Glutamatergic neuron (in vitro differentiated cells): ENCODE data around the gene KIF14. TPM values are rescaled to one million over a fixed set of nuclear protein-coding genes. Genes with fewer than 3 reads are reported as not detected.
"Not testable (repeated sequence)": the region's sequence is repeated elsewhere in the genome, so short reads cannot be mapped to it uniquely, and the experiment has no call there.

Experiments used
- DNase-seq: peaks from one replicate; pipeline ENCODE4 v3.0.0; 2022
- H3K27ac Mint-ChIP-seq: one replicate; pipeline ENCODE4 v1.8.0; 2020; ENCODE audit warnings: mild to moderate bottlenecking, mixed read lengths, inconsistent platforms; ENCODE audit not compliant: unreplicated experiment
- H3K27me3 Mint-ChIP-seq: one replicate; pipeline ENCODE4 v1.8.0; 2020; ENCODE audit warnings: mild to moderate bottlenecking, moderate library complexity, mixed read lengths, inconsistent platforms; ENCODE audit not compliant: unreplicated experiment
- H3K36me3 Mint-ChIP-seq: one replicate; pipeline ENCODE4 v1.8.0; 2020; ENCODE audit warnings: mild to moderate bottlenecking, mixed read lengths, inconsistent platforms; ENCODE audit not compliant: unreplicated experiment
- H3K4me1 Mint-ChIP-seq: one replicate; pipeline ENCODE4 v1.8.0; 2020; ENCODE audit warnings: mild to moderate bottlenecking, low read depth, mixed read lengths, inconsistent platforms; ENCODE audit not compliant: unreplicated experiment
- H3K4me3 Mint-ChIP-seq: one replicate; pipeline ENCODE4 v1.8.0; 2020; ENCODE audit warnings: mild to moderate bottlenecking, mixed read lengths, inconsistent platforms; ENCODE audit not compliant: unreplicated experiment
- H3K9me3 Mint-ChIP-seq: one replicate; pipeline ENCODE4 v1.8.0; 2020; ENCODE audit warnings: mild to moderate bottlenecking, moderate library complexity, mixed read lengths, inconsistent platforms; ENCODE audit not compliant: unreplicated experiment
- CTCF ChIP-seq: fragments of 200-600 bp; sonication (generic); IDR thresholded peaks from one replicate; pipeline ENCODE4 v1.5.0; 2021; ENCODE audit not compliant: partially characterized antibody, unreplicated experiment
- total RNA-seq: library from RNA; stranded (reverse); fragmentation: NEBNext Ultra II Directional; extraction: Animal tissue kit (Norgen Biotek cat#: 25700); gene quantifications from one replicate; pipeline ENCODE4 v1.2.1, GENCODE V29; 2021; ENCODE audit not compliant: unreplicated experiment

Gene KIF14
- total RNA-seq, 1 donor from 2014 or later: 2.9 TPM

DNA sequence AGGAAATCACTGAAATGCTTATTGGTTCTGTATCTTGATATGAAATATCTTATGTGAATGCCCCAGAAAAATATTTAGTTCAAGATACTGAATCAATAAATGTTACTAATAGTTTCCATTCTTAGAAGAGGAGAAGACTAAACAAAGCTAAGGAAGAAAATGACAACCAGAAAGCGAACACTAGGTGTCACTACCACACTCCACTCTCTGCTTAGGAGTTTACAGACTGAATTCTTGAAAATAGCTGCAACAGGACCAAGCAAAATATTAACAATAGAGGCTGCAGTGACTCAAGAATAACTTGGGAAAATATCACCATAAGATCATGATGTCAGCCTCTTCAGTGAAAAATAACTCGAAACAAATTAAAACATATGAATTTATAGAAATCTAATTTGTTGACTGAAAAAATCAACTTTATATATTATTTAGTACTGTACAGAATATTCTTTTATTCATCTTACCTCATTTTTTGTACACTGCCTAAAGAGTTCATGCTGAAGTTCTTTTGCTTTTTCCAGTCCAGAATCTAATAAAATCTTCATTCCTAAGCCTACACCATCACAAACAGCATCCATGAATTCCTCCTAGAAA is 61.6 kb downstream of the KIF14 start:
- Mint-ChIP-seq H3K36me3 (no peaks in the 10 kb centered on the region), H3K4me1 (no peaks in the 10 kb centered on the region), H3K9me3 (no peaks in the 10 kb centered on the region), H3K4me3 (no peak overlapping the region), H3K27me3 (no peaks in the 10 kb centered on the region), H3K27ac (no peak overlapping the region)
- DNase-seq: no peak
- peak; percentile 45 for TF ChIP-seq CTCF

DNA sequence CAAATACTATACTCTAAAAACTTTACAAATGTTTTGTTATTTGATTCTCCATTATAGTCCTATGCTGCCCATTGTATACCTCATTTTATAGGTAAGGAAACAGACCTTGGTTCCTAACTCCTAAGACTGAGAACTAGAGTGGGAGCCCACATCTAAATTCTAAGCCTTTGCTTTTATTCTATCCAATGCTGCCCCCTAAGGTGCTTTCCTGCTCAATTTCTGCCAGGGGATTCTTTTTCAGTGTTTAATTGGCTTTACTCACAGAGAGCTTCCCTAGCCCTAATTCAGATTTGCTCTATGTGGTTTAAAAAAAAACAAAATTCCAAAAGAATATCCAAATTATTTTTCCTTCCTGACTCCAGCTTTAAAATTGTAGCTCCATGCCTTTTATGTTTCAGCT is 64.5 kb downstream of the KIF14 start:
- Mint-ChIP-seq H3K27me3 (no peaks in the 10 kb centered on the region), H3K9me3 (no peaks in the 10 kb centered on the region)

GRCh38 chr1:200552737-200553136 is 67.8 kb downstream of the KIF14 start:
- H3K27me3 Mint-ChIP-seq, DNase-seq, H3K4me3 Mint-ChIP-seq, H3K27ac Mint-ChIP-seq, H3K4me1 Mint-ChIP-seq, H3K36me3 Mint-ChIP-seq, H3K9me3 Mint-ChIP-seq: not testable (repeated sequence)

More for the DNA sequence above, 64.5 kb downstream of the KIF14 start:
- Mint-ChIP-seq H3K4me3 (no peak overlapping the region), H3K36me3 (no peaks in the 10 kb centered on the region), H3K27ac (no peak overlapping the region), H3K4me1 (no peaks in the 10 kb centered on the region)
- no peak for DNase-seq
- no peak for TF ChIP-seq CTCF

DNA sequence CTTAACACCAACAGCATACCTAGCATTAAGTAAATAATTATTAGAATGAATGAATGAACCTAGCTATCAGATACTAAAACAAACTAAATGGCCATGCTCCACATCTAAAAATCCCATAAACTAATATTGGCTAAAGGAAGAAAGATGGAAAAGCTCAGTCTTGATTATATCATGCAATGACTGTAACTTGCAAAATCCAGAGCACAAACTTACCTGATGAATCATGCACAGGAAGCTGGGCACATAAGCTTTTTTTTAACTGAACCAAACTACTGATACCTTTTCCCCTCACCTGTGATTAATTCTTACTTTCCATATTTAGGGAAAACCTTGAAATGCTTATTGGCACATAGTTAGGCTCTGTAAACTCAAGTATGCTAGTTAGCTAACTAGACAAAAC is 70.2 kb downstream of the KIF14 start:
- no peak overlapping the region for H3K27ac Mint-ChIP-seq
- H3K4me1 Mint-ChIP-seq: no peaks in the 10 kb centered on the region
- TF ChIP-seq CTCF: no peak
- H3K36me3 Mint-ChIP-seq: no peaks in the 10 kb centered on the region
- H3K9me3 Mint-ChIP-seq: no peaks in the 10 kb centered on the region
- no peaks in the 10 kb centered on the region for H3K27me3 Mint-ChIP-seq
- DNase-seq: no peak
- no peak overlapping the region for H3K4me3 Mint-ChIP-seq

GRCh38 chr1:200547386-200547785 is 73.2 kb downstream of the KIF14 start:
- peaks cover under 1% of the 10 kb centered on the region for H3K27me3 Mint-ChIP-seq
- no peak overlapping the region for H3K4me3 Mint-ChIP-seq
- H3K27ac Mint-ChIP-seq: no peak overlapping the region
- no peaks in the 10 kb centered on the region for H3K9me3 Mint-ChIP-seq
- no peak for DNase-seq
- TF ChIP-seq CTCF: no peak
- H3K4me1 Mint-ChIP-seq: no peaks in the 10 kb centered on the region
- no peaks in the 10 kb centered on the region for H3K36me3 Mint-ChIP-seq

GRCh38 chr1:200546577-200546976 is 74.0 kb downstream of the KIF14 start:
- Mint-ChIP-seq H3K4me1 (no peaks in the 10 kb centered on the region), H3K27me3 (peaks cover 2% of the 10 kb centered on the region), H3K4me3 (no peak overlapping the region)

More at GRCh38 chr1:200546577-200546976, 74.0 kb downstream of the KIF14 start:
- H3K36me3 Mint-ChIP-seq: no peaks in the 10 kb centered on the region
- H3K9me3 Mint-ChIP-seq: no peaks in the 10 kb centered on the region
- no peak for TF ChIP-seq CTCF
- DNase-seq: no peak
- no peak overlapping the region for H3K27ac Mint-ChIP-seq
